Upper lobe of right lung (tissue), 1 donor: Measurements from ENCODE around the gene SULT1C3. TPM values are rescaled to one million over a fixed set of nuclear protein-coding genes. Genes with fewer than 3 reads are reported as not detected.

ENCODE experiments used
- ATAC-seq: fragments of 200-7000 bp; cut with Tn5 transposase; one replicate; pipeline ENCODE4 v1.9.1; 2020; ENCODE audit warnings: mild to moderate bottlenecking, moderate library complexity
- DNase-seq: peaks from one replicate; pipeline ENCODE4 v3.0.0-alpha.2; 2020
- H3K27ac ChIP-seq: fragments of 200-600 bp; one replicate; pipeline ENCODE4 v1.8.0; 2022
- H3K27me3 ChIP-seq: fragments of 200-600 bp; one replicate; pipeline ENCODE4 v1.8.0; 2022; ENCODE audit warnings: mild to moderate bottlenecking
- H3K36me3 ChIP-seq: fragments of 200-600 bp; one replicate; pipeline ENCODE4 v1.8.0; 2022
- H3K4me1 ChIP-seq: fragments of 200-600 bp; one replicate; pipeline ENCODE4 v1.8.0; 2022
- H3K4me3 ChIP-seq: fragments of 200-600 bp; one replicate; pipeline ENCODE4 v1.8.0; 2022; ENCODE audit warnings: mild to moderate bottlenecking
- H3K9me3 ChIP-seq: fragments of 200-600 bp; one replicate; pipeline ENCODE4 v1.8.0; 2022
- intact Hi-C: fragments of 100-400 bp; cut with DNase I; formaldehyde crosslinking; loops from one replicate; pipeline ENCODE4 v1.11.0; 2022
- total RNA-seq: library from RNA; stranded (reverse); fragmentation: NEBNext Ultra II Directional; extraction: Animal tissue kit (Norgen Biotek cat#: 25700); gene quantifications from one replicate; pipeline ENCODE4 v1.2.1, GENCODE V29; 2021
- TF ChIP-seq, protein P1 (sequence below): fragments of 200-600 bp; IDR thresholded peaks from one replicate; pipeline ENCODE4 v1.8.0; 2022; ENCODE audit warnings: antibody characterized with exemption
- donor health status: DM: no; HTN: yes; CAD: no; lungs with severe emphysema.

The SULT1C3 gene
- total RNA-seq, 1 donor from 2014 or later, result not detected

DNA sequence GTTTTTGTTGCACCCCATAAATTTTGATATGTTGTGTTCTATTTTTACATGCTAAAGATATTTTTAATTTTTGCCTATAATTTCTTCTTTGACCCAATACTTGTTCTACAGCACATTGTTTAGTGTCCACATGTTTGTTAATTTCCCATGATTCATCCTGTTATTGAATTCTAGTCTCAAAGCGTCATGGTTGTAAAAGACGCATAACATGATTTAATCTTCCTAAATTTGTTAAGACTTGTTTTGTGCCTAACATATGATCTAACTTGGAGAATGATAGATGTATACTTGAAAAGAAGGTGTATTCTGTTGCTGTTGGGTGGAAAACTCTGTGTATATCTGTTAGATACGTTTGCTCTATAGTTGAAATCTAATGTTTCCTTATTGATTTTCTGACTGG lies 27.1 kb upstream of the SULT1C3 start:
- Histone ChIP-seq H3K4me1 (no peaks in the 10 kb centered on the region), H3K27ac (no peak overlapping the region), H3K9me3 (no peaks in the 10 kb centered on the region), H3K27me3 (no peaks in the 10 kb centered on the region), H3K36me3 (no peaks in the 10 kb centered on the region), H3K4me3 (no peak overlapping the region)
- TF ChIP-seq, protein P1, sequence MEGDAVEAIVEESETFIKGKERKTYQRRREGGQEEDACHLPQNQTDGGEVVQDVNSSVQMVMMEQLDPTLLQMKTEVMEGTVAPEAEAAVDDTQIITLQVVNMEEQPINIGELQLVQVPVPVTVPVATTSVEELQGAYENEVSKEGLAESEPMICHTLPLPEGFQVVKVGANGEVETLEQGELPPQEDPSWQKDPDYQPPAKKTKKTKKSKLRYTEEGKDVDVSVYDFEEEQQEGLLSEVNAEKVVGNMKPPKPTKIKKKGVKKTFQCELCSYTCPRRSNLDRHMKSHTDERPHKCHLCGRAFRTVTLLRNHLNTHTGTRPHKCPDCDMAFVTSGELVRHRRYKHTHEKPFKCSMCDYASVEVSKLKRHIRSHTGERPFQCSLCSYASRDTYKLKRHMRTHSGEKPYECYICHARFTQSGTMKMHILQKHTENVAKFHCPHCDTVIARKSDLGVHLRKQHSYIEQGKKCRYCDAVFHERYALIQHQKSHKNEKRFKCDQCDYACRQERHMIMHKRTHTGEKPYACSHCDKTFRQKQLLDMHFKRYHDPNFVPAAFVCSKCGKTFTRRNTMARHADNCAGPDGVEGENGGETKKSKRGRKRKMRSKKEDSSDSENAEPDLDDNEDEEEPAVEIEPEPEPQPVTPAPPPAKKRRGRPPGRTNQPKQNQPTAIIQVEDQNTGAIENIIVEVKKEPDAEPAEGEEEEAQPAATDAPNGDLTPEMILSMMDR, result no peak
- DNase-seq, result no peak
- no peak for ATAC-seq
- intact Hi-C loops, result no loop called here

- TF ChIP-seq, protein P1, result peak; percentile 36
- no peak overlapping the region for H3K27ac ChIP-seq
- peak; percentile 89 for ATAC-seq
Measured at GRCh38 chr2:108215794-108216211, 24.0 kb upstream of the SULT1C3 start.

DNA sequence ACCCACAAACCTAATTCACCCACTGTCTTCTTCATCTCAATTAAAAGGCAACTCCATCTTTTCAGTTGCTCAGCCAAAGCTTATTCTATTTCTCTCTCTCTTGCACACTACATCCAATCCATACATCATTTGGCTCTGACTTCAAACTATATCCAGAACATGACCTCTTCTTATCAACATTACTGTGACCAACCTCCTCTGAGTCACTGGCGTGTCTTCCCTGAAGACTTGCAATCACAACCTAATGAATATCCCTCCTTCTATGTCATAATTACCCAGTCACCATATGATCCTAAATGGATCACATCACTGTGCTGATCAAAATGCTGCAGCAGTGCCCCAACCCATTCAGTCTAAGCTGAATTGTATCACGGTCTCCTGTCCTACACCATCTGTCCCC lies 22.6 kb upstream of the SULT1C3 start:
- Histone ChIP-seq H3K36me3 (no peaks in the 10 kb centered on the region), H3K27ac (no peak overlapping the region), H3K27me3 (no peaks in the 10 kb centered on the region), H3K9me3 (no peaks in the 10 kb centered on the region), H3K4me1 (no peaks in the 10 kb centered on the region), H3K4me3 (no peak overlapping the region)
- ATAC-seq (no peak), DNase-seq (no peak)
- intact Hi-C loops, result no loop called here
- TF ChIP-seq, protein P1, result no peak

More at GRCh38 chr2:108215794-108216211, 24.0 kb upstream of the SULT1C3 start:
- Histone ChIP-seq H3K36me3 (no peaks in the 10 kb centered on the region), H3K27me3 (no peaks in the 10 kb centered on the region), H3K4me1 (no peaks in the 10 kb centered on the region), H3K9me3 (no peaks in the 10 kb centered on the region), H3K4me3 (no peak overlapping the region)
- peak; percentile 46 for DNase-seq
- intact Hi-C loops, result no loop called here

- TF ChIP-seq, protein P1, result no peak
- DNase-seq, result no peak
- H3K27ac ChIP-seq, result no peak overlapping the region
- H3K36me3 ChIP-seq, result no peaks in the 10 kb centered on the region
- no peaks in the 10 kb centered on the region for H3K27me3 ChIP-seq
- no peak for ATAC-seq
- peaks cover 6% of the 10 kb centered on the region for H3K9me3 ChIP-seq
- intact Hi-C loops, result no loop called here
- no peaks in the 10 kb centered on the region for H3K4me1 ChIP-seq
- no peak overlapping the region for H3K4me3 ChIP-seq
Measured at GRCh38 chr2:108219688-108220087, 20.1 kb upstream of the SULT1C3 start.

DNA sequence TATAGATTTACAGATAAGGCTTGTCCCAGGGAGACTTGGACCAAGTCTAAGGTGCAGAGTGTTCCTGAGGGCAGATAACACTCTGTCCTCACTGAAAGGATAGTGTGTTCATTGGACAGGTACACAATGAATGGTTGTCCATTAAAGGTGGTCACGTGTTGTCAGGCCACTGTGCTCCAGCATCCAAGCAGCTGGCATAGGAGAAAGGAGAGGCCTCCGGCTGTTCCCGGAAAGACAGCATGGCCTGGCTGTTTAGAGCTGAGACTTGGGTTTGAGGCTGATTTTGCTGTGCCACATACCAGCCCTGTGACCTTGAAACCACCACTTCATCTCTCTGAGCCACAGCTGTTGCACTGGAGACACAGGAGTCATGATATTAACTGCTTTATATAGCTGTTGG lies 19.6 kb upstream of the SULT1C3 start:
- TF ChIP-seq, protein P1, result no peak
- no peaks in the 10 kb centered on the region for H3K4me1 ChIP-seq
- H3K27ac ChIP-seq, result no peak overlapping the region
- DNase-seq (no peak), ATAC-seq (no peak)
- H3K27me3 ChIP-seq, result no peaks in the 10 kb centered on the region
- H3K9me3 ChIP-seq, result peaks cover 6% of the 10 kb centered on the region
- no peak overlapping the region for H3K4me3 ChIP-seq
- no peaks in the 10 kb centered on the region for H3K36me3 ChIP-seq
- intact Hi-C loops, result no loop called here

DNA sequence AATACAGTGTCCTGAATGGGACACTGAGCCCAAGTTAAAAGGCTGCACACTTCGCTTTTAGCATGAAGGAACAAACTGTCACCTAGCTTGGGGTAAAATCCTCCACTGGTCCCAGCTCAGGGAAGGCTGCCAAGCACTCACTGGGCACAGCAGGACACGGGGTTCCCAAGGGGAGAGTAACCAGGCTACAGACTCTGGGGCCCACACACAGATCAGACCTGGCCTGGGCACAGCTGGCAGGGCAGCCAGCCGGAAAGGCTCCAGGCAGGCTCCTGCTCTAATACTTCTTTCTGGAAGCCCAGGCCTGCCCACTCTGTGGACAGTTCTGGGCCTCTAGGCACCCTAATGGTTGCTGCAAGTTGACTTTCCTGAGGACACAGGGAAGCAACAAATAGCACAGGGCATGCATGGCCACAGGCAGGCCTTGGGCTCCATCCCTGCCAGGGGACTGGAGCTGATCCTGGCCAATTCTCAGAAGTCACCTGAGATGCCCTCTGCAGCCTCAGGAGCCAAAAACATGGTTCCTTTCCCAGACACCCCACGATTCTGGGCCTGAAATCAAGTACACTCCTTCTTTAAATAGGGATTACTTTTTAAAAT lies 18.7 kb upstream of the SULT1C3 start:
- Histone ChIP-seq H3K27ac (no peak overlapping the region), H3K9me3 (peaks cover 6% of the 10 kb centered on the region), H3K36me3 (no peaks in the 10 kb centered on the region), H3K4me3 (no peak overlapping the region), H3K4me1 (no peaks in the 10 kb centered on the region), H3K27me3 (no peaks in the 10 kb centered on the region)
- TF ChIP-seq, protein P1, result no peak
- ATAC-seq (peak; percentile 26), DNase-seq (peak; percentile 39)
- intact Hi-C loops, result no loop called here
